BLaER1 treated with 17β-estradiol and CSF1 and Interleukin-3, amounts not matched to agents 10 nM and 100 nM (cell line): Measurements from ENCODE around the gene MESP1.
"Not testable (repeated sequence)": the region's sequence is repeated elsewhere in the genome, so short reads cannot be mapped to it uniquely, and the experiment has no call there.

Experiments
- H3K27ac ChIP-seq, 11 experiments: shearing (Covaris generic); formaldehyde crosslinking; 2 replicates each; pipeline ENCODE4 v1.8.1; 2022
- H3K27me3 ChIP-seq, 11 experiments: shearing (Covaris generic); formaldehyde crosslinking; 2 replicates each; pipeline ENCODE4 v1.8.1; 2022
- H3K36me3 ChIP-seq, 11 experiments: shearing (Covaris generic); formaldehyde crosslinking; 2 replicates each; pipeline ENCODE4 v1.8.1; 2022
- H3K4me1 ChIP-seq, 10 experiments: shearing (Covaris generic); formaldehyde crosslinking; 2 replicates each; pipeline ENCODE4 v1.8.1; 2022
- H3K4me2 ChIP-seq, 11 experiments: shearing (Covaris generic); formaldehyde crosslinking; 2 replicates each; pipeline ENCODE4 v1.8.1; 2022
- H3K4me3 ChIP-seq, 10 experiments: shearing (Covaris generic); formaldehyde crosslinking; 2 replicates each; pipeline ENCODE4 v1.8.1; 2022
- H3K9ac ChIP-seq, 11 experiments: shearing (Covaris generic); formaldehyde crosslinking; 2 replicates each; pipeline ENCODE4 v1.8.1; 2022
- H3K9me3 ChIP-seq, 11 experiments: shearing (Covaris generic); formaldehyde crosslinking; replicated peaks in 1 of 11; 2 replicates each; pipeline ENCODE4 v1.8.1; 2022
- H4K20me1 ChIP-seq, 11 experiments: shearing (Covaris generic); formaldehyde crosslinking; 2 replicates each; pipeline ENCODE4 v1.8.1; 2022
- Cebpa-rat ChIP-seq, 11 experiments: shearing (Covaris generic); IDR thresholded peaks; 2 replicates each; pipeline ENCODE4 v1.8.1; 2022

Gene MESP1

DNA sequence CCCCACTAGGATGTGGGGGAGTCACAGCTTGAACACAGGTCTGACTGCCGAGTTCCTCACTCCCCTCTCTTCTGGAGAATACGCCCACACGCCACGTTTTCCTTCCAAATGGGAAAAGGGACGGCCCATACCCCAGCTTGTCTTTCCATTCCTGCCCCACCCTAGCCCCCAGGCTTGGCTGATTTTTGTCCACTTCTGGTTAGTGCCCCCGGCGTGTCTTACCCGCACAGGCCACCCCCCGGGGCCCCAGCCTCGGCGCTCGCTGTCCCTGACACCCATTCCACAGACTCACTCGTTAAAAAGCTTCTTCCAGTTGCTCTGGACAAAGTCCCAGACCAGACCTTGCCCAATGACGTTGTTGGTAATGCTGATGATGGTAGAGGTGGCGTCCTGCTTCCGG lies 39.6 kb upstream of the MESP1 start:
- no peak for TF ChIP-seq Cebpa-rat (IDR thresholded peaks at IDR 0.05)
- no peak overlapping the region for H3K27ac ChIP-seq
- H3K4me1 ChIP-seq: no peaks in the 10 kb centered on the region
- H3K4me2 ChIP-seq: no peak overlapping the region
- H4K20me1 ChIP-seq: no peaks in the 10 kb centered on the region
- H3K4me3 ChIP-seq: no peak overlapping the region
- H3K36me3 ChIP-seq: peaks cover 0 to 79% (median 0%) of the 10 kb centered on the region in 11 experiments; a peak in 6 of 22 replicates
- peaks cover 15 to 38% (median 25%) of the 10 kb centered on the region in 11 experiments for H3K9me3 ChIP-seq
- no peaks in the 10 kb centered on the region for H3K27me3 ChIP-seq
- H3K9ac ChIP-seq: no peak overlapping the region

DNA sequence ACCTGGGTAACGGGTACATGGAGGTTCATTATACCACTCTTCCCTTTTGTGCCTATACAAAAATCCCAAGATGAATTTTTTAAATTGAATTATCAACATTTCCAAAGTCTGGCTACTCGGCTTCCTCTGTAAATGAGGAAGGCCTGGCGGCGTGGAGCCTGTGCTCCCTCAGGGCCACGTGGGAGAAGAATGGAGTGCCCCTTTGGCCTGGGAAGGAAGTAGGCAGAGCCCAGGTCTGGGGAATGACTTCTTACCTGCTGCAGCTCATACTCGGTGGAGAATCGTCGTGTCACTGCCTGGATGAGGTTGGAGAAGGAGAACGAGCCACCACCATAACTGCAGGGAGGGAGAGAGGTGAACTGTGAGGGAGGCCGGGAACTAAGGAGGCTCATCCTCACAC lies 39.2 kb upstream of the MESP1 start:
- Histone ChIP-seq H3K4me2 (no peak overlapping the region), H3K36me3 (peaks cover 0 to 79% (median 0%) of the 10 kb centered on the region in 11 experiments; a peak in 6 of 22 replicates), H3K4me1 (no peaks in the 10 kb centered on the region), H3K4me3 (no peak overlapping the region), H3K9ac (no peak overlapping the region), H4K20me1 (no peaks in the 10 kb centered on the region), H3K27ac (no peak overlapping the region), H3K9me3 (peaks cover 15 to 38% (median 25%) of the 10 kb centered on the region in 11 experiments), H3K27me3 (no peaks in the 10 kb centered on the region)
- TF ChIP-seq Cebpa-rat (IDR thresholded peaks at IDR 0.05): no peak

DNA sequence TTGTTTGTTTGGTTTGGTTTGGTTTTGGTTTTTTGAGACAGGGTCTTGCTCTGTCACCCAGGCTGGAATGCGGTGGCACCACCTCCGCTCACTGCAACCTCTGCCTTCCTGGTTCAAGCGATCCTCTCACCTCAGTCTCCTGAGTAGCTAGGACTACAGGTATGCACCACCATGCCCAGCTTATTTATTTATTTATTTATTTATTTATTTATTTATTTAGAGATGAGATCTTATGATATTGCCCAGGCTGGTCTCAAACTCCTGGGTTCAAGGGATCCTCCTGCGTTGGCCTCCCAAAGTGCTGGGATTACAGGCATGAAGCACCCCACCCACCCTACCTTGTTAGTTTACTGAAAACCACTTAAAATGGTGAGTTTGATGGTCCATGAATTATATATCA lies 37.5 kb upstream of the MESP1 start:
- not testable (repeated sequence) for H3K27ac ChIP-seq, H3K27me3 ChIP-seq, H3K4me3 ChIP-seq, H4K20me1 ChIP-seq, H3K4me2 ChIP-seq, H3K9ac ChIP-seq
- peaks cover 15 to 38% (median 25%) of the 10 kb centered on the region in 11 experiments for H3K9me3 ChIP-seq
- peaks cover 0 to 11% (median 0%) of the 10 kb centered on the region in 10 experiments; a peak in 8 of 20 replicates for H3K4me1 ChIP-seq
- H3K36me3 ChIP-seq: peaks cover 0 to 87% (median 0%) of the 10 kb centered on the region in 11 experiments; a peak in 6 of 22 replicates

DNA sequence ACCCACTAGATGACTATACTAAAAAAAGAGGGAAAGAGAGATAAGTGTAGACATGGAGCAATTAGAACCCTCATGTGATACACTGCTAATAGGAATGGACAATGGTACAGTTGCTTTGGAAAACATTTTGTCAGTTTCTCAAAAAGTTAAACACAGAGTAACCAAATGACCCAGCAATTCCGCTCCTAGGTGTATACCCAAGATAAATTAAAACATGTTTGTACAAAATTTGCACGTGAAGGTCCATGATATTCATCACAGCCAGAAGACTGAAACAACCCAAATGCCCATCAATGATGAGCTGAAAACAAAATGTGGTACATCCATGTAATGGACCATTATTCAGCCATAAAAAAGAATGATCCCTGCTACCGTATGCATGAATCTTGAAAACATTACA lies 36.9 kb upstream of the MESP1 start:
- Histone ChIP-seq H3K4me3 (no peak overlapping the region), H3K36me3 (peaks cover 0 to 83% (median 0%) of the 10 kb centered on the region in 11 experiments; a peak in 6 of 22 replicates), H3K4me1 (peaks cover 0 to 18% (median 0%) of the 10 kb centered on the region in 10 experiments; a peak in 8 of 20 replicates), H4K20me1 (no peaks in the 10 kb centered on the region), H3K4me2 (no peak overlapping the region), H3K27me3 (no peaks in the 10 kb centered on the region), H3K9ac (no peak overlapping the region), H3K9me3 (peaks cover 15 to 38% (median 25%) of the 10 kb centered on the region in 11 experiments), H3K27ac (no peak overlapping the region)
- no peak for TF ChIP-seq Cebpa-rat (IDR thresholded peaks at IDR 0.05)

DNA sequence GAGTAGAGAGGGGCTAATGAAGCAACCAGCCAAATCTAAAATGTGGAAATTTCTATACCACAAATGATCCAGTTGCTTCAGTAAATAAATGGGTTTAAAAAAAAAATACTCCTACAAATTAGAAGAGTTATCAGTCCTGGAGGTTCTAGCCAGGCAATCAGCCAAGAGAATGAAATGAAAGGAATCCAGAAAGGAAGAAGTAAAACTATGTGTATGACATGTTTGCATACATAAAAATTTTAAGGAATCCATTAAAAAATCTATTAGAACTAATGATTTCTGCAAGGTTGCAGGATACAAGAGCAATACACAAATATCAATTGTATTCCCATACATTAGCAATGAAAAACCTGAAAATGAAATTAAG lies 34.7 kb upstream of the MESP1 start:
- Histone ChIP-seq H3K9me3 (peaks cover 15 to 38% (median 25%) of the 10 kb centered on the region in 11 experiments), H3K4me1 (peaks cover 8 to 40% (median 11%) of the 10 kb centered on the region in 10 experiments), H3K4me2 (no peak overlapping the region), H3K27ac (no peak overlapping the region), H4K20me1 (no peaks in the 10 kb centered on the region), H3K36me3 (peaks cover 0 to 61% (median 0%) of the 10 kb centered on the region in 11 experiments; a peak in 6 of 22 replicates), H3K27me3 (no peaks in the 10 kb centered on the region), H3K9ac (no peak overlapping the region), H3K4me3 (no peak overlapping the region)
- no peak for TF ChIP-seq Cebpa-rat (IDR thresholded peaks at IDR 0.05)

DNA sequence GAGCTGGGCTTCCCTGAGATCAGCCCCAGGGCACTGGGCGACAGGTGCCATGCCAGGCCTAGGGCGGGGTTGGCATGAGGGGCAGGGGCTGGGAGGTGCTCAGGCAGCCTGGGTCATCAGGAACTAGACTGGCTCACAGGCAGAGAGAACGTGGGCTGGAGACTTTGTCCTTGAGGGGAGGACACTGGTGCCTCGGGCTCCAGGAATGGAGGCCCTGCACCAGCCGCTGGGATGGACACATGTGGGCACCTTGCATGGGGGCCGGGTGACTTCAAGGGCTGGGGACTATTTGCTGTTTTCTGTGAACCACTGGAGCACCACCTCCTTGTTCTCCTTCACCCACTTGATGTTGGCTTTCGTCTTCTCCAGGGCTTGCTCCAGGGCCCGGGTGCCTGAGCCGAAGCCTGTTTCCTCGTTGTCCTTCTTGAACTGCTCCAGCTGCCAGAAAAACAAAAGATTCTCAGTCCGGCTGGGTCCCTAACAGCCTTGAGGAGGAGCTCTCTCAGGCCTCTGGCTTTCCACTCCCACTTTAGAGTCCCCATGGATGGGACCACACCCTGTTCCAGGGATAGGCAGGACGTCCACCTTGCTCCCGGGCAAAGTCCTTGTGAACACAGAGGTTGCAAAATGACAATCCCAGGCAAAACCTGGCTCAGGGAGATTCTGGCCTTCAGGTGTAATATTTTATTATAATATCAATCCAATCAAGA lies 34.2 kb upstream of the MESP1 start:
- no peaks in the 10 kb centered on the region for H3K27me3 ChIP-seq
- no peak overlapping the region for H3K27ac ChIP-seq
- H3K36me3 ChIP-seq: peaks cover 0 to 55% (median 0%) of the 10 kb centered on the region in 11 experiments; a peak in 6 of 22 replicates
- H4K20me1 ChIP-seq: no peaks in the 10 kb centered on the region
- no peak overlapping the region for H3K9ac ChIP-seq
- no peak for TF ChIP-seq Cebpa-rat (IDR thresholded peaks at IDR 0.05)
- H3K4me1 ChIP-seq: peaks cover 13 to 45% (median 16%) of the 10 kb centered on the region in 10 experiments
- peaks cover 15 to 36% (median 25%) of the 10 kb centered on the region in 11 experiments for H3K9me3 ChIP-seq
- no peak overlapping the region; a peak in 1 of 22 replicates for H3K4me2 ChIP-seq
- H3K4me3 ChIP-seq: no peak overlapping the region

DNA sequence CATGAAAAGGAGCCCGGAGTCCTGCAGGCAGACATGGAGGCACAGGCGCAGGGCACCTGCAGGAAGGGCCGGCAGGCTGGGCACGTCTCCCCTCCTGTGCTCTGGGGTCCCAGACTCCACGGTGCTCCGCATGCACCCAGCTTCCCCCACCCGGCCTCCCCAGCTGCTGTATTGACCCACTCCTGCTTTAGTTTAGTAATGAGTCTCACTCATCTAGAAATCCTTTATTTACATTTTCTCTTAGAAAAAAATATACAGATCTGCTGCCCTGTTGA lies 33.6 kb upstream of the MESP1 start:
- H4K20me1 ChIP-seq: no peaks in the 10 kb centered on the region
- no peak overlapping the region for H3K27ac ChIP-seq
- H3K27me3 ChIP-seq: no peaks in the 10 kb centered on the region
- H3K4me1 ChIP-seq: peaks cover 13 to 51% (median 19%) of the 10 kb centered on the region in 10 experiments
- no peak overlapping the region for H3K4me3 ChIP-seq
- peaks cover 15 to 33% (median 25%) of the 10 kb centered on the region in 11 experiments for H3K9me3 ChIP-seq
- no peak overlapping the region for H3K9ac ChIP-seq
- H3K36me3 ChIP-seq: peaks cover 0 to 50% (median 0%) of the 10 kb centered on the region in 11 experiments; a peak in 6 of 22 replicates
- TF ChIP-seq Cebpa-rat (IDR thresholded peaks at IDR 0.05): no peak
- peak overlapping the region in 1 of 11 experiments; percentile 87; a peak in 4 of 22 replicates for H3K4me2 ChIP-seq

DNA sequence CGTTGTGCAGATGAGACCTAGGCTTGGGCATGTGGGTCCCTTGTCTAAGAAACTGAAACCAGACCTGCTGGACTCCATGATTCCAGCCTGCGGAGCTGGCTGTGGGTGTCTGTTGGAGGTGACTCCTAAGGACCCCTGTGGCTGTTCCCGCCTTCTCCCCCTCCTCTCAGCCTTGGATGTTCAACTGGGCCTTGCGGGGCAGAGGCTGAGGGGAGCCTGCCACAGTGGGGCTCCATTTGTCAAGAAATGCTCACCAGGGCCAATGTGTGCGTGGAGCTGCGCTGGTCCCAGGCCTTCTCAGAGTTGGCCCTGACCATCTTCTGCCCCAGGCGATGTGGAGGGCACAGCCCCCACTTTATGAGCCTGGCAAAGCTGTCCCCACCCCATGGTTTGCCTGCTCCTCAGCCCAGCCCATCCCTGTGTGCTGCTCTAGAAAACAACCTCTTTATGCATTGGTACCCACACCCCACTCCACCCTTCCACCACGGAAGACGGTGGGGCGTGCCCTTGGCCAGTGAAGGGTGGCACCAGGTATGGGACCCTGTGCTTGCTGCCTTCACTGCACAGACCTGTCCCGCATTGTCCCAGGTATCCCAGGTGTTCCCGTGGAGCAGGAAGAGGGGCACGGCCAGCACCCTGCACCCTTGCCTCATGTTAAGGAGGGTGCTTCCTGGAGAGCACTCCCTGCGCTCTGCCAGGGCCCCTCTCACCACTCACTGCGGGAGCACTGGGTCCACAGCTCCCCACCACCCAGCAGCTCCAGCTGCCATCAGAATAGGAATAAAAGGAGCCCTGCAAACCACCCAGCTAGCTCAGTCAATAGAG lies 33.0 kb upstream of the MESP1 start:
- Histone ChIP-seq H3K27ac (peak overlapping the region in 1 of 11 experiments; percentile 77; a peak in 2 of 22 replicates), H3K4me2 (peak overlapping the region in 3 of 11 experiments; percentile 86 to 92 (median 87); a peak in 6 of 22 replicates)
- no peak for TF ChIP-seq Cebpa-rat (IDR thresholded peaks at IDR 0.05)

More for the DNA sequence above, 33.0 kb upstream of the MESP1 start:
- Histone ChIP-seq H3K9ac (no peak overlapping the region), H3K36me3 (peaks cover 0 to 44% (median 0%) of the 10 kb centered on the region in 11 experiments; a peak in 6 of 22 replicates), H3K27me3 (peaks cover 0 to under 1% (median 0%) of the 10 kb centered on the region in 11 experiments; a peak in 1 of 22 replicates), H3K4me1 (peaks cover 13 to 56% (median 19%) of the 10 kb centered on the region in 10 experiments), H3K9me3 (peaks cover 15 to 28% (median 25%) of the 10 kb centered on the region in 11 experiments), H3K4me3 (no peak overlapping the region), H4K20me1 (no peaks in the 10 kb centered on the region)
